HepG2 (cell line): ENCODE results near the gene SIRT7. TPM values are rescaled to one million over a fixed set of nuclear protein-coding genes. Genes with fewer than 3 reads are reported as not detected.

Source experiments
- DR1 ChIP-seq: sonication (generic); formaldehyde crosslinking; IDR thresholded peaks from 2 replicates; pipeline ENCODE4 v1.8.0; 2021; ENCODE audit warnings: mild to moderate bottlenecking, missing genetic modification reagents, inconsistent platforms
- IRF2 ChIP-seq: IDR thresholded peaks from 2 replicates; pipeline ENCODE4 v1.6.1; 2018; ENCODE audit warnings: missing genetic modification reagents, missing compliant biosample characterization
- KLF13 ChIP-seq: sonication (generic); formaldehyde crosslinking; IDR thresholded peaks from 2 replicates; pipeline ENCODE4 v1.4.0; 2020; ENCODE audit warnings: mild to moderate bottlenecking, missing genetic modification reagents
- KLF16 ChIP-seq, 2 experiments: sonication (generic) in 1 of 2; formaldehyde crosslinking in 1 of 2; IDR thresholded peaks; 2 replicates each; pipeline versions ENCODE4 v1.6.1 to v1.8.0; 2016 to 2023; ENCODE audit warnings: missing genetic modification reagents in 2 of 2, missing compliant biosample characterization in 1 of 2
- MED1 ChIP-seq: sonication (generic); formaldehyde crosslinking; IDR thresholded peaks from 2 replicates; pipeline ENCODE4 v1.4.0; 2020; ENCODE audit warnings: missing genetic modification reagents
- SRSF9 ChIP-seq: fragments of 200-400 bp; formaldehyde crosslinking; IDR thresholded peaks from 2 replicates; pipeline ENCODE4 v1.6.1; 2018; ENCODE audit warnings: borderline replicate concordance, mild to moderate bottlenecking, low read depth, low read length; ENCODE audit not compliant: insufficient read depth, poor library complexity, severe bottlenecking
- SRY ChIP-seq: sonication (generic); formaldehyde crosslinking; IDR thresholded peaks from 2 replicates; pipeline ENCODE4 v1.8.0; 2022; ENCODE audit warnings: mild to moderate bottlenecking, missing genetic modification reagents
- ZFP82 ChIP-seq: sonication (generic); formaldehyde crosslinking; IDR thresholded peaks from 2 replicates; pipeline ENCODE4 v1.5.1; 2020; ENCODE audit warnings: mild to moderate bottlenecking, missing genetic modification reagents, borderline replicate concordance
- ZIK1 ChIP-seq: sonication (generic); formaldehyde crosslinking; IDR thresholded peaks from 2 replicates; pipeline ENCODE4 v1.5.0; 2020; ENCODE audit warnings: mild to moderate bottlenecking, low read depth, missing genetic modification reagents, borderline replicate concordance
- ZNF17 ChIP-seq: sonication (generic); formaldehyde crosslinking; IDR thresholded peaks from 2 replicates; pipeline ENCODE4 v1.5.0; 2020; ENCODE audit warnings: mild to moderate bottlenecking, missing genetic modification reagents
- ZNF205 ChIP-seq: IDR thresholded peaks from 2 replicates; pipeline ENCODE4 v1.6.1; 2018; ENCODE audit warnings: missing biosample characterization, missing genetic modification reagents
- ZNF546 ChIP-seq: sonication (generic); formaldehyde crosslinking; conservative IDR thresholded peaks from 2 replicates; pipeline ENCODE4 v1.8.1; 2023; ENCODE audit warnings: mild to moderate bottlenecking, missing genetic modification reagents
- ZNF572 ChIP-seq: sonication (generic); formaldehyde crosslinking; IDR thresholded peaks from 2 replicates; pipeline ENCODE4 v1.5.1; 2020; ENCODE audit warnings: mild to moderate bottlenecking, missing genetic modification reagents
- ZNF619 ChIP-seq: sonication (generic); formaldehyde crosslinking; IDR thresholded peaks from 2 replicates; pipeline ENCODE4 v1.4.0; 2020; ENCODE audit warnings: mild to moderate bottlenecking, missing genetic modification reagents
- ZNF678 ChIP-seq: sonication (generic); formaldehyde crosslinking; IDR thresholded peaks from 2 replicates; pipeline ENCODE4 v1.4.0; 2020; ENCODE audit warnings: mild to moderate bottlenecking, missing genetic modification reagents
- ZSCAN25 ChIP-seq: sonication (generic); formaldehyde crosslinking; IDR thresholded peaks from 2 replicates; pipeline ENCODE4 v1.8.0; 2022; ENCODE audit warnings: mild to moderate bottlenecking, missing genetic modification reagents
- polyA plus RNA-seq, 8 experiments: library from polyadenylated mRNA; depleted of rRNA in 3 of 8; stranded (reverse) in 7 of 8; unstranded in 1 of 8; fragments of >200 nt; fragmentation: Illumina TruSeq in 4 of 8; extraction: Trizol in 4 of 8; gene quantifications; 2 replicates each; pipeline versions ENCODE4 v1.2.1 to v1.2.3, GENCODE V29; 2011 to 2016; ENCODE audit warnings: low read depth in 4 of 8, missing spikeins in 1 of 8, mixed read lengths in 1 of 8; ENCODE audit not compliant: insufficient read depth in 1 of 8
- total RNA-seq, 5 experiments: library from RNA; depleted of rRNA; stranded (reverse); fragments of >200 nt; fragmentation: Illumina TruSeq; extraction: Trizol; gene quantifications; 2 replicates each; pipeline ENCODE4 v1.2.3, GENCODE V29; 2016; ENCODE audit warnings: low read depth in 1 of 5
- TF ChIP-seq, protein P1 (sequence below), 2 experiments: sonication (generic) in 1 of 2; formaldehyde crosslinking in 1 of 2; IDR thresholded peaks; 2 replicates each; pipeline versions ENCODE4 v1.4.0 to v1.6.1; 2016 to 2020; ENCODE audit warnings: borderline replicate concordance in 1 of 2, low read depth in 1 of 2, mild to moderate bottlenecking in 1 of 2, missing genetic modification reagents in 1 of 2
- TF ChIP-seq, protein P2 (sequence below): sonication (generic); formaldehyde crosslinking; IDR thresholded peaks from 2 replicates; pipeline ENCODE4 v1.9.0; 2021; ENCODE audit warnings: missing genetic modification reagents, mild to moderate bottlenecking, borderline replicate concordance
- TF ChIP-seq, protein P3 (sequence below): sonication (generic); formaldehyde crosslinking; IDR thresholded peaks from 2 replicates; pipeline ENCODE4 v1.5.0; 2020; ENCODE audit warnings: mild to moderate bottlenecking, missing genetic modification reagents

SIRT7 gene
- total and polyA plus RNA-seq, 2 of the 13 experiments (the other 11 are each of a cell fraction or from before 2014, with no cell fraction given) = 8.3 to 24.8 TPM

DNA sequence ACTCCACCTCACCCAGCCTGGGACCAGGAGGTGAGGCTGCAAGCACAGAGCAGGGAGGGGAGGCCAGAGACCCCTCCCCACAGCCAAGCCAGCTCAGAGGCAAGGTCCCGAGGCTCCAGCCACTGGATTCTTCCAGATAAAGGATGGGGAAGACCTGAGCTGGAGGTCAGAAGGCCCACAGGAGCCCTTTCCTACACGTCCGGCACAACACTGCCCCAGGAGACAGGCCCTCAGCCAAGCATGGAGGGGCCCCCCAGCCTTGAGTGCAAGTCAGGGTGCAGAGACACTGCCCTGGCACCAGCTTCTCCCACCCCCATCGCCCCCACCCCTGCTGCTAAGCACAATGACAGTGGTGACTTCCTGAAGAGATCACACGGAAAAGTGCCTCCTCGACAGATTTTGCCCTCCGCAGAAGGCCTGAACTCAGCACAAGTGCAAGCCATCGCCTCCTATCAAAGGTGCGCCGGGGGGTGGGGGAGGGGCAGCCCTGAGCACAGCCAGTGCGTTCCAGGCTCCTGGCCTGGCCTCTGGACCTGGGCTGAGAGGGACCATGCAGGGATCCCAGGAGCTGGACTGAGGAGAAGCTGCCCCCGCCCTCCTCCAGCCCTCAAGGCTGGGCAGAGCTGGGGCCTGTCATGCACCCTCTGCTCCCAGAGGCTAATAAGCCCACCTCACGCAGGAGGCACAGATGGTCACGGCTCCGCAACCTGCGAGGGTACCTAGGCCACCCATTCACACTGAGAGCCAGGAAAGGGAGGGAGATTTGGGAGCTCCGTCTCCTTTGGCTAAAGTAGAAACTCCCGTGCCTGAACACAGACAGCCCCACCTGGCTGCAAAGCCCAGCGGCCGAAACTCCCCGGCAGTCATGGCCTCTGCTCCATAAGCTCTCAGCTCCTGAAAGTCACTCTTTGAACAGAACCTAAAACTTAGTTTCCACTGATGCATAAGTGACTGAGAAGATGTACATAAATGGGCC lies 6.9 kb upstream of the SIRT7 start (continued):
- TF ChIP-seq MED1 (CRISPR knock-in tag) = 0 out of 2 replicates have a peak, but pooled peaks have one; percentile 28
- TF ChIP-seq ZNF205 = no peak
- no peak for TF ChIP-seq IRF2 (CRISPR knock-in tag)
- TF ChIP-seq SRY (CRISPR knock-in tag) = no peak
- TF ChIP-seq DR1 (CRISPR knock-in tag) = no peak
- TF ChIP-seq KLF16 (CRISPR knock-in tag; IDR thresholded peaks at IDR 0.05) = 0 out of 4 replicates have a peak, but pooled peaks of 1 of the 2 experiments have one; percentile 67
- TF ChIP-seq, protein P1, sequence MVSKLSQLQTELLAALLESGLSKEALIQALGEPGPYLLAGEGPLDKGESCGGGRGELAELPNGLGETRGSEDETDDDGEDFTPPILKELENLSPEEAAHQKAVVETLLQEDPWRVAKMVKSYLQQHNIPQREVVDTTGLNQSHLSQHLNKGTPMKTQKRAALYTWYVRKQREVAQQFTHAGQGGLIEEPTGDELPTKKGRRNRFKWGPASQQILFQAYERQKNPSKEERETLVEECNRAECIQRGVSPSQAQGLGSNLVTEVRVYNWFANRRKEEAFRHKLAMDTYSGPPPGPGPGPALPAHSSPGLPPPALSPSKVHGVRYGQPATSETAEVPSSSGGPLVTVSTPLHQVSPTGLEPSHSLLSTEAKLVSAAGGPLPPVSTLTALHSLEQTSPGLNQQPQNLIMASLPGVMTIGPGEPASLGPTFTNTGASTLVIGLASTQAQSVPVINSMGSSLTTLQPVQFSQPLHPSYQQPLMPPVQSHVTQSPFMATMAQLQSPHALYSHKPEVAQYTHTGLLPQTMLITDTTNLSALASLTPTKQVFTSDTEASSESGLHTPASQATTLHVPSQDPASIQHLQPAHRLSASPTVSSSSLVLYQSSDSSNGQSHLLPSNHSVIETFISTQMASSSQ (IDR thresholded peaks at IDR 0.05; ENCODE audit: low read depth) = no peak
- TF ChIP-seq, protein P1 (CRISPR knock-in tag; IDR thresholded peaks at IDR 0.05; ENCODE audit: borderline replicate concordance) = peak; percentile 48; the same call in 1 of the 2 replicates
- no peak for TF ChIP-seq ZFP82 (CRISPR knock-in tag)
- no peak for TF ChIP-seq ZNF17 (CRISPR knock-in tag)
- TF ChIP-seq ZSCAN25 (CRISPR knock-in tag) = no peak
- TF ChIP-seq SRSF9 = no peak
- TF ChIP-seq, protein P2, sequence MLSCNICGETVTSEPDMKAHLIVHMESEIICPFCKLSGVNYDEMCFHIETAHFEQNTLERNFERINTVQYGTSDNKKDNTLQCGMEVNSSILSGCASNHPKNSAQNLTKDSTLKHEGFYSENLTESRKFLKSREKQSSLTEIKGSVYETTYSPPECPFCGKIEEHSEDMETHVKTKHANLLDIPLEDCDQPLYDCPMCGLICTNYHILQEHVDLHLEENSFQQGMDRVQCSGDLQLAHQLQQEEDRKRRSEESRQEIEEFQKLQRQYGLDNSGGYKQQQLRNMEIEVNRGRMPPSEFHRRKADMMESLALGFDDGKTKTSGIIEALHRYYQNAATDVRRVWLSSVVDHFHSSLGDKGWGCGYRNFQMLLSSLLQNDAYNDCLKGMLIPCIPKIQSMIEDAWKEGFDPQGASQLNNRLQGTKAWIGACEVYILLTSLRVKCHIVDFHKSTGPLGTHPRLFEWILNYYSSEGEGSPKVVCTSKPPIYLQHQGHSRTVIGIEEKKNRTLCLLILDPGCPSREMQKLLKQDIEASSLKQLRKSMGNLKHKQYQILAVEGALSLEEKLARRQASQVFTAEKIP (CRISPR knock-in tag) = no peak
- 0 out of 2 replicates have a peak, but pooled peaks have one; percentile 29 for TF ChIP-seq KLF13
- TF ChIP-seq, protein P3, sequence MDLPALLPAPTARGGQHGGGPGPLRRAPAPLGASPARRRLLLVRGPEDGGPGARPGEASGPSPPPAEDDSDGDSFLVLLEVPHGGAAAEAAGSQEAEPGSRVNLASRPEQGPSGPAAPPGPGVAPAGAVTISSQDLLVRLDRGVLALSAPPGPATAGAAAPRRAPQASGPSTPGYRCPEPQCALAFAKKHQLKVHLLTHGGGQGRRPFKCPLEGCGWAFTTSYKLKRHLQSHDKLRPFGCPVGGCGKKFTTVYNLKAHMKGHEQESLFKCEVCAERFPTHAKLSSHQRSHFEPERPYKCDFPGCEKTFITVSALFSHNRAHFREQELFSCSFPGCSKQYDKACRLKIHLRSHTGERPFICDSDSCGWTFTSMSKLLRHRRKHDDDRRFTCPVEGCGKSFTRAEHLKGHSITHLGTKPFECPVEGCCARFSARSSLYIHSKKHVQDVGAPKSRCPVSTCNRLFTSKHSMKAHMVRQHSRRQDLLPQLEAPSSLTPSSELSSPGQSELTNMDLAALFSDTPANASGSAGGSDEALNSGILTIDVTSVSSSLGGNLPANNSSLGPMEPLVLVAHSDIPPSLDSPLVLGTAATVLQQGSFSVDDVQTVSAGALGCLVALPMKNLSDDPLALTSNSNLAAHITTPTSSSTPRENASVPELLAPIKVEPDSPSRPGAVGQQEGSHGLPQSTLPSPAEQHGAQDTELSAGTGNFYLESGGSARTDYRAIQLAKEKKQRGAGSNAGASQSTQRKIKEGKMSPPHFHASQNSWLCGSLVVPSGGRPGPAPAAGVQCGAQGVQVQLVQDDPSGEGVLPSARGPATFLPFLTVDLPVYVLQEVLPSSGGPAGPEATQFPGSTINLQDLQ = no peak
- no peak for TF ChIP-seq ZNF678
- TF ChIP-seq ZNF619 (CRISPR knock-in tag) = peak; percentile 40; the same call in 1 of the 2 replicates
- no peak for TF ChIP-seq ZNF546 (CRISPR knock-in tag)
- TF ChIP-seq ZNF572 (CRISPR knock-in tag) = 0 out of 2 replicates have a peak, but pooled peaks have one; percentile 76
- TF ChIP-seq ZIK1 (CRISPR knock-in tag) = no peak
